Kidney epithelial cell (primary cell): ENCODE measurements around the gene FSTL4. TPM values are rescaled to one million over a fixed set of nuclear protein-coding genes. Genes with fewer than 3 reads are reported as not detected.
"Not testable (repeated sequence)": the region's sequence is repeated elsewhere in the genome, so short reads cannot be mapped to it uniquely, and the experiment has no call there.

ENCODE experiments used
- DNase-seq: peaks from one replicate; pipeline ENCODE4 v3.0.0-alpha.2; 2010; ENCODE audit warnings: low read depth
- H3K27me3 ChIP-seq: 2 replicates; pipeline ENCODE4 v1.6.0; 2011; ENCODE audit warnings: low read length; ENCODE audit not compliant: control insufficient read depth, insufficient read depth
- H3K36me3 ChIP-seq: 2 replicates; pipeline ENCODE4 v1.5.1; 2011; ENCODE audit warnings: low read length; ENCODE audit not compliant: control insufficient read depth, insufficient read depth
- H3K4me3 ChIP-seq: 2 replicates; pipeline ENCODE4 v1.5.1; 2011; ENCODE audit warnings: low read depth, mild to moderate bottlenecking, control low read depth, low read length
- CTCF ChIP-seq: IDR thresholded peaks from 2 replicates; pipeline ENCODE4 v1.5.1; 2011; ENCODE audit warnings: mild to moderate bottlenecking, moderate library complexity, low read length, control low read depth, inconsistent platforms; ENCODE audit not compliant: insufficient read depth, poor library complexity, severe bottlenecking
- total RNA-seq: library from RNA; depleted of rRNA; stranded (reverse); fragments of >200 nt; gene quantifications from 2 replicates; pipeline ENCODE4 v1.2.3, GENCODE V29; 2015

Gene FSTL4
- total RNA-seq, 1 donor from 2014 or later = not detected

- Histone ChIP-seq H3K36me3 (no peaks in the 10 kb centered on the region), H3K27me3 (peaks cover 2% of the 10 kb centered on the region), H3K4me3 (no peak overlapping the region)
- DNase-seq = no peak
- no peak for TF ChIP-seq CTCF
Measured at GRCh38 chr5:133222521-133222920, 389.8 kb downstream of the FSTL4 start.

- Histone ChIP-seq H3K4me3 (no peak overlapping the region), H3K27me3 (peaks cover 2% of the 10 kb centered on the region), H3K36me3 (no peaks in the 10 kb centered on the region)
- DNase-seq = no peak
- TF ChIP-seq CTCF = no peak
Measured at GRCh38 chr5:133222040-133222439, 390.3 kb downstream of the FSTL4 start.

- Histone ChIP-seq H3K27me3 (peaks cover 2% of the 10 kb centered on the region), H3K4me3 (no peak overlapping the region), H3K36me3 (no peaks in the 10 kb centered on the region)
- no peak for TF ChIP-seq CTCF
- no peak for DNase-seq
Measured at GRCh38 chr5:133220851-133221674, 391.3 kb downstream of the FSTL4 start.

- Histone ChIP-seq H3K27me3 (peaks cover 2% of the 10 kb centered on the region), H3K4me3 (no peak overlapping the region), H3K36me3 (no peaks in the 10 kb centered on the region)
- no peak for TF ChIP-seq CTCF
- DNase-seq = no peak
Measured at GRCh38 chr5:133219296-133219695, 393.0 kb downstream of the FSTL4 start.

GRCh38 chr5:133216138-133216537 is 396.2 kb downstream of the FSTL4 start:
- DNase-seq, H3K4me3 ChIP-seq, H3K36me3 ChIP-seq, H3K27me3 ChIP-seq: not testable (repeated sequence)

GRCh38 chr5:133214153-133214820 is 398.1 kb downstream of the FSTL4 start:
- TF ChIP-seq CTCF = no peak
- H3K27me3 ChIP-seq = peaks cover 2% of the 10 kb centered on the region
- H3K36me3 ChIP-seq = no peaks in the 10 kb centered on the region
- no peak overlapping the region for H3K4me3 ChIP-seq
- DNase-seq = no peak
